Heart right ventricle (tissue), 16 donors: Measurements from ENCODE around the gene USH2A. TPM values are rescaled to one million over a fixed set of nuclear protein-coding genes. Genes with fewer than 3 reads are reported as not detected.

Source experiments
- ATAC-seq, 8 donors: fragments of 200-7000 bp; cut with Tn5 transposase; one replicate each; pipeline ENCODE4 v1.9.1; 2020; ENCODE audit warnings: mild to moderate bottlenecking in 8 of 8, moderate library complexity in 8 of 8, moderate number of reproducible peaks in 1 of 8
- DNase-seq, 2 donors: peaks; one replicate each; pipeline ENCODE4 v3.0.0-alpha.2; 2020
- H3K27ac ChIP-seq, 10 donors: fragments of 200-600 bp; sonication (generic) in 2 of 10; one replicate each; pipeline versions ENCODE4 v1.5.0 to v1.8.0; 2020 to 2022; ENCODE audit warnings: mild to moderate bottlenecking in 3 of 10
- H3K27me3 ChIP-seq, 7 donors: fragments of 200-600 bp; one replicate each; pipeline ENCODE4 v1.8.0; 2021 to 2022; ENCODE audit warnings: mild to moderate bottlenecking in 2 of 7
- H3K36me3 ChIP-seq, 9 donors: fragments of 200-600 bp; sonication (generic) in 1 of 9; one replicate each; pipeline versions ENCODE4 v1.5.0 to v1.8.0; 2020 to 2022; ENCODE audit warnings: mild to moderate bottlenecking in 2 of 9
- H3K4me1 ChIP-seq, 9 donors: fragments of 200-600 bp; sonication (generic) in 1 of 9; one replicate each; pipeline versions ENCODE4 v1.5.0 to v1.8.0; 2020 to 2022; ENCODE audit warnings: mild to moderate bottlenecking in 4 of 9
- H3K4me3 ChIP-seq, 10 donors: fragments of 200-600 bp; sonication (generic) in 2 of 10; one replicate each; pipeline versions ENCODE4 v1.5.0 to v1.8.0; 2020 to 2022; ENCODE audit warnings: mild to moderate bottlenecking in 7 of 10, moderate library complexity in 2 of 10
- H3K9me3 ChIP-seq, 11 donors: fragments of 200-600 bp in 10 of 11; sonication (generic) in 2 of 11; one replicate each; pipeline versions ENCODE4 v1.5.0 to v1.8.0; 2013 to 2022; ENCODE audit warnings: mild to moderate bottlenecking in 2 of 11, control low read depth in 1 of 11, moderate library complexity in 1 of 11
- WGBS, 2 donors: extraction: QIAGEN DNeasy Blood & Tissue Kit; methylation state at CpG; one replicate each; pipeline ENCODE4 v1.1.7; 2013; ENCODE audit warnings: inconsistent platforms in 1 of 2; 5-methylcytosine and 5-hydroxymethylcytosine counted together
- intact Hi-C, 10 donors: fragments of 100-400 bp; cut with DNase I; formaldehyde crosslinking; loops; one replicate each; pipeline versions ENCODE4 v1.11.1 to v1.14.2; 2022
- polyA plus RNA-seq, 2 donors: library from polyadenylated mRNA; stranded (reverse); fragments of 200-250 nt; gene quantifications; one replicate each; pipeline ENCODE4 v1.2.3, GENCODE V29; 2013
- total RNA-seq, 10 donors: library from RNA; stranded (reverse); fragmentation: NEBNext Ultra II Directional in 3 of 10; extraction: Animal tissue kit (Norgen Biotek cat#: 25700) in 3 of 10; gene quantifications; one replicate each; pipeline versions ENCODE4 v1.2.1 to v1.2.4, GENCODE V29; 2021 to 2023
- TF ChIP-seq, protein P1 (sequence below), 9 donors: fragments of 200-600 bp; sonication (generic) in 2 of 9; IDR thresholded peaks; one replicate each; pipeline versions ENCODE4 v1.5.0 to v1.8.0; 2021 to 2022; ENCODE audit warnings: antibody characterized with exemption in 9 of 9, mild to moderate bottlenecking in 5 of 9, moderate library complexity in 1 of 9
- donor health status: Arrhythmogenic right ventricular cardiomyopathy.
- donor health status: ischemic (EF 13 %, LVEDD 7.1; RV severe dilation, severe dysfunction).
- donor health status: healthy with polysubstance abuse.
- donor health status: DM: no; HTN: yes; CAD: no.
- donor health status: DM: no; HTN: no; CAD: no.
- donor health status: ischemic (EF 25% LVEDD 6.9; RV normal size, moderate dysfunction).
- donor health status: ischemic (EF 25% LVEDD 5.7; RV mildly dilated, moderate dysfunction).
- donor health status: healthy.
- donor health status: DM: yes; HTN: yes; CAD: no.
- donor health status: Ischemic cardiomyopathy.
- donor health status: ischemic (EF 35%, LVEDD 5.7; RV mildly dilated, moderate dysfunction).
- donor health status: nonischemic (EF 11% LVEDD 7.7; RV severe dilation, severe dysfunction).
- donor health status: DM: yes; HTN: yes; CAD: no.
- donor health status: PGD.
- donor health status: ischemic (EF 29% LVEDD 5.4; RV normal size, mild dysfunction).
- donor health status: nonischemic (EF 23%, LVEDD 6.1; RV moderate dilation, normal function).

The USH2A gene
- total and polyA plus RNA-seq, 12 donors = 0.01 to 4.9 (median 3.6) TPM

DNA sequence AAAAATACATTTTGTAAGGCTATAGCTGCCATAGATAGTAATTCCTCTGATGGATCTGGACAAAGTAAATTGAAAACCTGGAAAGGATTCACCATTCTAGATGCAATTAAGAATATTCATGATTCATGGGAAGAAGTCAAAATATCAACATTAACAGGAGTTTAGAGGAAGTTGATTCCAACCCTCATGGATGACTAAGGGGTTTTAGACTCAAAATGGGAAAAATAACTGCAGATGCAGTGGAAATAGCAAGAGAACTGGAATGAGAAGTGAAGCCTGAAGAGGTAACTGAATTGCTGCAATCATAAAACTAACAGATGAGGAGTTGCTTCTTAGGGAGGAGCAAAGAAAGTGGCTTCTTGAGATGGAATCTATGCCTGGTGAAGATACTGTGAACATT is 625.4 kb downstream of the USH2A start:
- intact Hi-C loops = no loop called here
- H3K9me3 ChIP-seq = peaks cover 0 to 3% (median 0%) of the 10 kb centered on the region in 11 donors
- H3K36me3 ChIP-seq = no peaks in the 10 kb centered on the region
- H3K27me3 ChIP-seq = no peaks in the 10 kb centered on the region
- no peaks in the 10 kb centered on the region for H3K4me1 ChIP-seq
- TF ChIP-seq, protein P1, sequence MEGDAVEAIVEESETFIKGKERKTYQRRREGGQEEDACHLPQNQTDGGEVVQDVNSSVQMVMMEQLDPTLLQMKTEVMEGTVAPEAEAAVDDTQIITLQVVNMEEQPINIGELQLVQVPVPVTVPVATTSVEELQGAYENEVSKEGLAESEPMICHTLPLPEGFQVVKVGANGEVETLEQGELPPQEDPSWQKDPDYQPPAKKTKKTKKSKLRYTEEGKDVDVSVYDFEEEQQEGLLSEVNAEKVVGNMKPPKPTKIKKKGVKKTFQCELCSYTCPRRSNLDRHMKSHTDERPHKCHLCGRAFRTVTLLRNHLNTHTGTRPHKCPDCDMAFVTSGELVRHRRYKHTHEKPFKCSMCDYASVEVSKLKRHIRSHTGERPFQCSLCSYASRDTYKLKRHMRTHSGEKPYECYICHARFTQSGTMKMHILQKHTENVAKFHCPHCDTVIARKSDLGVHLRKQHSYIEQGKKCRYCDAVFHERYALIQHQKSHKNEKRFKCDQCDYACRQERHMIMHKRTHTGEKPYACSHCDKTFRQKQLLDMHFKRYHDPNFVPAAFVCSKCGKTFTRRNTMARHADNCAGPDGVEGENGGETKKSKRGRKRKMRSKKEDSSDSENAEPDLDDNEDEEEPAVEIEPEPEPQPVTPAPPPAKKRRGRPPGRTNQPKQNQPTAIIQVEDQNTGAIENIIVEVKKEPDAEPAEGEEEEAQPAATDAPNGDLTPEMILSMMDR (IDR thresholded peaks at IDR 0.05) = no peak
- H3K4me3 ChIP-seq = no peak overlapping the region
- DNase-seq (no peak), ATAC-seq (no peak)
- no peak overlapping the region for H3K27ac ChIP-seq

DNA sequence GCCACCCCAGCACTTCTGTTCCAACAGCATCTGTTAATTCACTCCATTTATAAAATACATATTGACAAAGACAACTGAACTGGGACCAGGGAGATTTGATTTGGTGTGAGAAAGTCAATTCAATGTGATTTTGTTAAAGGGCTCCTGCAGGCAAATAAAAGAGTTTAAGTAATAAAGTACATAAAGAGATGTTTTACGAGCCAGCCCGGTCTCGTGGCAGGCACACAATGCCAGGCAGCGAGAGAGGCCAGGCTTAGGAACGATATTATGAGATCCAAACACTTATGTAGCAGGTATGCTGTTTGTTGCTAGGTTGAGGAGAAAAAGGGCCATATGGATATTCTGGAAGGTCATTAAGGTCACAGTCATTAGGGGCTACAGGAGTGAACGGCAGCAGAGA is 629.1 kb downstream of the USH2A start:
- WGBS, 2 donors = 86 to 90% methylated on average over 6 of the region's 6 CpGs
- intact Hi-C loops = no loop called here

DNA sequence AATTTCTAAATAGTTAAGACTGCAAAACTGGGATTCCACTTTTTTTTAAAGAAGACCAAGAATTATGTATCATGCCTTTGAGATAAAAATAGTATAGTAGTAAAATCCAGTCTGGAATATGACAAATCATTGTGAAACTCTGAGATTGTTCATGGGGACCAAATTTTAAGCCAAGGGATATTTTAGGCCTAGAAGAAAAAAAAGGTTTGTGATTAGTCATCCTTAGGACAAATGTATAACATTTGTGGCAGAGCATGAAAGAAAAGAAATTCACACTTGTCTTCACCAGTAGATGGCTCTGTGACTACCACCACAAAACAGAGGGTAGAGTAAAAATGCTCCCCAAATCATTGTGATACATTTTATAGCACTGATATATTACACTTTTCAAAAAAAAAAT is 630.1 kb downstream of the USH2A start:
- Histone ChIP-seq H3K27me3 (no peaks in the 10 kb centered on the region), H3K36me3 (no peaks in the 10 kb centered on the region), H3K4me1 (no peaks in the 10 kb centered on the region), H3K9me3 (no peaks in the 10 kb centered on the region), H3K27ac (no peak overlapping the region), H3K4me3 (no peak overlapping the region)
- DNase-seq (no peak), ATAC-seq (no peak)
- TF ChIP-seq, protein P1 (IDR thresholded peaks at IDR 0.05) = peak in 4 of 9 donors; percentile 21 to 35 (median 29)
- intact Hi-C loops = no loop called here

More for the DNA sequence above, 629.1 kb downstream of the USH2A start:
- Histone ChIP-seq H3K9me3 (no peaks in the 10 kb centered on the region), H3K27me3 (no peaks in the 10 kb centered on the region), H3K36me3 (no peaks in the 10 kb centered on the region), H3K4me3 (no peak overlapping the region), H3K27ac (no peak overlapping the region), H3K4me1 (no peaks in the 10 kb centered on the region)
- TF ChIP-seq, protein P1 (IDR thresholded peaks at IDR 0.05) = no peak
- DNase-seq (no peak), ATAC-seq (no peak)

DNA sequence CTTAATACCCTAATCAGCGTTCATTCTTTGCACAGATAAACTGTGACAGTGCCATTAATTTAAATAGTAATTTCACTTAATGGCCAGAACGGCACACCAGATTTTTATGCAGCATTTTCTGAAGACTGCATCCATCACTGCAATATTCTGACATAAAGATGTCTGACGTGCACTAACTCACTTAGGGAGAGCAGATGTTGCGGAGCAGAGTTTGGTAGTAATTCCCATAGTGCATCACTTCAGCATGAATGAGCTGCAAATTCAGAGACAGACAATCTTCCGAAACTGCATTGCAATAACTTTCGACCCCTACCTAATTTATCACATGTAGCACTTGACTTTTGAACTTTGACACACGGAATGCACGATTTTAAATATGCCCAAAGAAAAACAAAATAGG is 630.8 kb downstream of the USH2A start:
- TF ChIP-seq, protein P1 (IDR thresholded peaks at IDR 0.05) = no peak
- Histone ChIP-seq H3K9me3 (no peaks in the 10 kb centered on the region), H3K27ac (no peak overlapping the region), H3K36me3 (no peaks in the 10 kb centered on the region), H3K4me3 (no peak overlapping the region), H3K4me1 (no peaks in the 10 kb centered on the region), H3K27me3 (no peaks in the 10 kb centered on the region)
- no peak for ATAC-seq
- DNase-seq = no peak
- intact Hi-C loops = no loop called here
- WGBS, 2 donors = 62 to 75% methylated on average over 8 of the region's 8 CpGs

DNA sequence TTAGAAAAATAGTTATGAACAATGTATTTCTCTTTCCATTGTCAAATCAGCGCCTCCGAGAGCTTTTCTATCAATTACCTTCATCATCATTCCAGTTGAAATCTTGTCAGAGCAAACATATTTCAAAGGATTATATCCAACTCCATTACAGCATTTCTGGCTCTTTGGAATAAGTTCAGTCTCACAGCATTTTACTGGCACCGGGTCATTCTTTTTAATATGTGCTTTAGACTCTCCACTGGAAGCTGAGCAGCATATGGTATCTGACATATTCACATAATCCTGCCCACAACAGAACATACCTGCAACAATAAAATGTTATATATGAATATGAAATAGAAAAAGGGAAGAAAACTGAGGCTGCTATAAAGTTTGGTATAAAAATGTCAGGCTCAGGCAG is 633.3 kb downstream of the USH2A start:
- no peaks in the 10 kb centered on the region for H3K4me1 ChIP-seq
- H3K4me3 ChIP-seq = no peak overlapping the region
- TF ChIP-seq, protein P1 (IDR thresholded peaks at IDR 0.05) = no peak
- no peaks in the 10 kb centered on the region for H3K9me3 ChIP-seq
- no peaks in the 10 kb centered on the region for H3K36me3 ChIP-seq
- H3K27me3 ChIP-seq = no peaks in the 10 kb centered on the region
- no peak overlapping the region for H3K27ac ChIP-seq
- DNase-seq = no peak
- WGBS, 2 donors = 52 to 87% methylated on average over 3 of the region's 3 CpGs
- intact Hi-C loops = no loop called here
- ATAC-seq = no peak
